ENCODE data around the gene SPIN1. TPM values are rescaled to one million over a fixed set of nuclear protein-coding genes. Genes with fewer than 3 reads are reported as not detected.

Gene SPIN1
- total and polyA plus RNA-seq, 7 donors = 2.5 to 17.2 (median 7.9) TPM

- TF ChIP-seq, protein P1, sequence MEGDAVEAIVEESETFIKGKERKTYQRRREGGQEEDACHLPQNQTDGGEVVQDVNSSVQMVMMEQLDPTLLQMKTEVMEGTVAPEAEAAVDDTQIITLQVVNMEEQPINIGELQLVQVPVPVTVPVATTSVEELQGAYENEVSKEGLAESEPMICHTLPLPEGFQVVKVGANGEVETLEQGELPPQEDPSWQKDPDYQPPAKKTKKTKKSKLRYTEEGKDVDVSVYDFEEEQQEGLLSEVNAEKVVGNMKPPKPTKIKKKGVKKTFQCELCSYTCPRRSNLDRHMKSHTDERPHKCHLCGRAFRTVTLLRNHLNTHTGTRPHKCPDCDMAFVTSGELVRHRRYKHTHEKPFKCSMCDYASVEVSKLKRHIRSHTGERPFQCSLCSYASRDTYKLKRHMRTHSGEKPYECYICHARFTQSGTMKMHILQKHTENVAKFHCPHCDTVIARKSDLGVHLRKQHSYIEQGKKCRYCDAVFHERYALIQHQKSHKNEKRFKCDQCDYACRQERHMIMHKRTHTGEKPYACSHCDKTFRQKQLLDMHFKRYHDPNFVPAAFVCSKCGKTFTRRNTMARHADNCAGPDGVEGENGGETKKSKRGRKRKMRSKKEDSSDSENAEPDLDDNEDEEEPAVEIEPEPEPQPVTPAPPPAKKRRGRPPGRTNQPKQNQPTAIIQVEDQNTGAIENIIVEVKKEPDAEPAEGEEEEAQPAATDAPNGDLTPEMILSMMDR (IDR thresholded peaks at IDR 0.05) = no peak
- intact Hi-C loops (cut with DNase I) = no loop called here
- no peak overlapping the region for H3K4me3 ChIP-seq
- 67 to 78% (median 68%) methylated on average over 7 of the region's 7 CpGs for WGBS, 3 donors
- ATAC-seq = no peak
- H3K27me3 ChIP-seq (ENCODE audit: insufficient read depth in 3 of 3, low read length in 2 of 3) = peaks cover 0 to 24% (median 6%) of the 10 kb centered on the region in 3 donors
- H3K9me3 ChIP-seq = no peaks in the 10 kb centered on the region
- DNase-seq = no peak
- no peaks in the 10 kb centered on the region for H3K4me1 ChIP-seq
- H3K36me3 ChIP-seq (ENCODE audit: insufficient read depth in 1 of 2, low read depth in 1 of 2) = no peaks in the 10 kb centered on the region
- H3K27ac ChIP-seq = no peak overlapping the region
Measured at GRCh38 chr9:88527618-88528017, 139.4 kb downstream of the SPIN1 start.

Other genes with a start within 250 kb of the SPIN1 start
- gene SPATA31C2, start 250.0 kb upstream of the SPIN1 start, total RNA-seq = not detected
- gene SPATA31C2, start 250.0 kb upstream of the SPIN1 start, polyA plus RNA-seq = not detected
- gene NXNL2, start 146.7 kb downstream of the SPIN1 start, total RNA-seq = not detected
- gene NXNL2, start 146.7 kb downstream of the SPIN1 start, polyA plus RNA-seq = under 1 TPM in 1 of 3 donors, not detected in 2; 0.05 TPM

Data from psoas muscle (tissue), 8 donors.